PC-3 (cell line): ENCODE measurements around the gene CDH13.

ENCODE experiments used
- EZH2 ChIP-seq: fragments of 300-600 bp; sonication (generic); IDR thresholded peaks from one replicate; pipeline ENCODE4 v1.6.1; 2017; ENCODE audit warnings: antibody characterized with exemption, mild to moderate bottlenecking, low read length; ENCODE audit not compliant: unreplicated experiment
- EZH2phosphoT487 ChIP-seq: fragments of 300-600 bp; sonication (generic); IDR thresholded peaks from 2 replicates; pipeline ENCODE4 v1.6.1; 2018; ENCODE audit warnings: mild to moderate bottlenecking, antibody characterized with exemption, low read length, borderline replicate concordance
- TF ChIP-seq, protein P1 (sequence below): fragments of 300-600 bp; sonication (generic); conservative IDR thresholded peaks from 2 replicates; pipeline ENCODE4 v1.5.1; 2017; ENCODE audit warnings: antibody characterized with exemption, low read depth, mild to moderate bottlenecking, low read length

DNA sequence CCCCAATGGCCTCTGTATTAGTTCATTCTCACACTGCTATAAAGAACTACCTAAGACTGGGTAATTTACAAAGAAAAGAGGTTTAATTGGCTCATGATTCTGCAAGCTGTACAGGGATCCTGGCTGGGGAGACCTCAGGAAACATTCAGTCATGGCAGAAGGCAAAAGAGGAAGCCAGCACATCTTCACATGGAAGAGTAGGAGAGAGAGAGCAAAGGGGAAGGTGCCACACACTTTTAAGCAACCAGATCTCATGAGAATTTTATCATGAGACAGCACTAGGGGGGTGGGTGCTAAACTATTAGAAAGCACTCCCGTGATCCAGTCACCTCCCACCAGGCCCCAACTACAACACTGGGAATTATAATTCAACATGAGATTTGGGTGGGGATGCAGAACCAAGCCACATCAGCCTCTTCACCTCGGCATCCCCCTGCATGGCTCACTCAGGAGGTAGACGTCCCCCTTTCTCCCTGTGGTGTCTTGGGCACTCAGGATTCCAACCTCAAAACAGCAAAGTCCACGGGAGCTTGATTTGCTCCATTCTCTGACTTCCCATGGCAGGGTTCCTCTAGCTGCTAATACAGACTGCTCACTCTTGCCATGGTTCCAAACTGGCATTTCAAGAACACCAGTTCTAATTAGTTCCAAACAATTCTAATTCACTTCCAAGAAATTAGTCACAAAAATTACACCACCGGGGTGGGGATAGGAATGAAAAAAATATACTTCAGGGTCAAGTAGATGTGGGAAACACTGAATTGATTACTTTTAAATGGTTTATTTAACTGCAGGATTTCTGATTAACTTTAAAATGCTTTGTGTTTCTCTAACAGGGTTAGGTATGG is 977.2 kb downstream of the CDH13 start:
- TF ChIP-seq, protein P1, sequence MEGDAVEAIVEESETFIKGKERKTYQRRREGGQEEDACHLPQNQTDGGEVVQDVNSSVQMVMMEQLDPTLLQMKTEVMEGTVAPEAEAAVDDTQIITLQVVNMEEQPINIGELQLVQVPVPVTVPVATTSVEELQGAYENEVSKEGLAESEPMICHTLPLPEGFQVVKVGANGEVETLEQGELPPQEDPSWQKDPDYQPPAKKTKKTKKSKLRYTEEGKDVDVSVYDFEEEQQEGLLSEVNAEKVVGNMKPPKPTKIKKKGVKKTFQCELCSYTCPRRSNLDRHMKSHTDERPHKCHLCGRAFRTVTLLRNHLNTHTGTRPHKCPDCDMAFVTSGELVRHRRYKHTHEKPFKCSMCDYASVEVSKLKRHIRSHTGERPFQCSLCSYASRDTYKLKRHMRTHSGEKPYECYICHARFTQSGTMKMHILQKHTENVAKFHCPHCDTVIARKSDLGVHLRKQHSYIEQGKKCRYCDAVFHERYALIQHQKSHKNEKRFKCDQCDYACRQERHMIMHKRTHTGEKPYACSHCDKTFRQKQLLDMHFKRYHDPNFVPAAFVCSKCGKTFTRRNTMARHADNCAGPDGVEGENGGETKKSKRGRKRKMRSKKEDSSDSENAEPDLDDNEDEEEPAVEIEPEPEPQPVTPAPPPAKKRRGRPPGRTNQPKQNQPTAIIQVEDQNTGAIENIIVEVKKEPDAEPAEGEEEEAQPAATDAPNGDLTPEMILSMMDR: no peak
- no peak for TF ChIP-seq EZH2
- no peak for TF ChIP-seq EZH2phosphoT487
